HL-60 (cell line): ENCODE results near the gene MAP3K7.

ENCODE experiments used
- GABPA ChIP-seq: IDR thresholded peaks from 2 replicates; pipeline ENCODE4 v1.6.1; 2012; ENCODE audit warnings: low read depth
- POLR2AphosphoS5 ChIP-seq: IDR thresholded peaks from 2 replicates; pipeline ENCODE4 v1.6.1; 2012; ENCODE audit warnings: low read depth
- REST ChIP-seq: IDR thresholded peaks from 2 replicates; pipeline ENCODE4 v1.6.1; 2012; ENCODE audit warnings: low read depth; ENCODE audit not compliant: insufficient replicate concordance
- SPI1 ChIP-seq: IDR thresholded peaks from 2 replicates; pipeline ENCODE4 v1.6.1; 2012; ENCODE audit warnings: low read depth, mild to moderate bottlenecking, borderline replicate concordance
- TF ChIP-seq, protein P1 (sequence below): IDR thresholded peaks from one replicate; pipeline ENCODE4 v1.5.1; 2011; ENCODE audit warnings: low read length, control low read depth, inconsistent platforms; ENCODE audit not compliant: insufficient read depth

DNA sequence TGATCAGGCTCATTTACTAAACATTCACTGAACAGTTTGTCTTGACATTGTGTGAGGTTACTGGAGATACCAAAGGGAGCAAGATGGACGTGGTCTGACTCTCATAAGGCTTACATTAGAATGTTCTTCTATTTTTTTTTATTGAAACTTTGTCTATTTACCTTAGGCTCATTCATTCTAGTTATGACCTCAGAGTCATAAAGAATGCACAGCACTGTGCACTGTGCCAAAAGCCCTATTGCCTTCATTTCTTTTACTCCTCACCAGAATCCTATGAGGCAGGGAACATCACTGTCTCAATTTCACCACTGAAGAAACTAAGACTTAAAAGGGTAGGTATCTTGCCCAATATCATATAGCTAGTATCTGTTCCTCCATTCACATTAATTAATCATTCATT, 94.5 kb downstream of the MAP3K7 start:
- TF ChIP-seq, protein P1, sequence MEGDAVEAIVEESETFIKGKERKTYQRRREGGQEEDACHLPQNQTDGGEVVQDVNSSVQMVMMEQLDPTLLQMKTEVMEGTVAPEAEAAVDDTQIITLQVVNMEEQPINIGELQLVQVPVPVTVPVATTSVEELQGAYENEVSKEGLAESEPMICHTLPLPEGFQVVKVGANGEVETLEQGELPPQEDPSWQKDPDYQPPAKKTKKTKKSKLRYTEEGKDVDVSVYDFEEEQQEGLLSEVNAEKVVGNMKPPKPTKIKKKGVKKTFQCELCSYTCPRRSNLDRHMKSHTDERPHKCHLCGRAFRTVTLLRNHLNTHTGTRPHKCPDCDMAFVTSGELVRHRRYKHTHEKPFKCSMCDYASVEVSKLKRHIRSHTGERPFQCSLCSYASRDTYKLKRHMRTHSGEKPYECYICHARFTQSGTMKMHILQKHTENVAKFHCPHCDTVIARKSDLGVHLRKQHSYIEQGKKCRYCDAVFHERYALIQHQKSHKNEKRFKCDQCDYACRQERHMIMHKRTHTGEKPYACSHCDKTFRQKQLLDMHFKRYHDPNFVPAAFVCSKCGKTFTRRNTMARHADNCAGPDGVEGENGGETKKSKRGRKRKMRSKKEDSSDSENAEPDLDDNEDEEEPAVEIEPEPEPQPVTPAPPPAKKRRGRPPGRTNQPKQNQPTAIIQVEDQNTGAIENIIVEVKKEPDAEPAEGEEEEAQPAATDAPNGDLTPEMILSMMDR, result no peak
- TF ChIP-seq GABPA (no peak), POLR2AphosphoS5 (no peak), REST (no peak), SPI1 (no peak)
